Tibial nerve (tissue), 4 donors: ENCODE data around the gene ZBTB43. TPM values are rescaled to one million over a fixed set of nuclear protein-coding genes. Genes with fewer than 3 reads are reported as not detected.
"Not testable (repeated sequence)": the region's sequence is repeated elsewhere in the genome, so short reads cannot be mapped to it uniquely, and the experiment has no call there.

ENCODE experiments used
- DNase-seq, 2 donors: peaks; one replicate each; pipeline ENCODE4 v3.0.0-alpha.2; 2019; ENCODE audit warnings: low spot score in 2 of 2
- H3K27ac ChIP-seq, 4 donors: fragments of 200-600 bp; sonication (generic) in 3 of 4; one replicate each; pipeline ENCODE4 v1.5.1; 2017 to 2019; ENCODE audit warnings: mild to moderate bottlenecking in 1 of 4
- H3K27me3 ChIP-seq, 2 donors: fragments of 200-600 bp; sonication (generic) in 1 of 2; one replicate each; pipeline versions ENCODE4 v1.5.1 to v1.6.0; 2017 to 2019
- H3K36me3 ChIP-seq, 3 donors: fragments of 200-600 bp; sonication (generic); one replicate each; pipeline ENCODE4 v1.5.1; 2018 to 2019
- H3K4me1 ChIP-seq, 4 donors: fragments of 200-600 bp; sonication (generic) in 3 of 4; one replicate each; pipeline ENCODE4 v1.5.1; 2017 to 2019
- H3K4me3 ChIP-seq, 4 donors: fragments of 200-600 bp; sonication (generic) in 3 of 4; one replicate each; pipeline ENCODE4 v1.5.1; 2017 to 2019; ENCODE audit warnings: mild to moderate bottlenecking in 1 of 4, moderate library complexity in 1 of 4
- H3K9me3 ChIP-seq, 4 donors: fragments of 200-600 bp; sonication (generic) in 3 of 4; one replicate each; pipeline ENCODE4 v1.5.1; 2017 to 2019
- EP300 ChIP-seq, 2 donors: sonication (generic); formaldehyde crosslinking; IDR thresholded peaks; one replicate each; pipeline ENCODE4 v1.6.1; 2017; ENCODE audit warnings: antibody characterized with exemption in 2 of 2, mild to moderate bottlenecking in 1 of 2
- POLR2A ChIP-seq, 2 donors: fragments of 450-650 bp; IDR thresholded peaks; one replicate each; pipeline ENCODE4 v1.6.1; 2017; ENCODE audit warnings: antibody characterized with exemption in 2 of 2, mild to moderate bottlenecking in 2 of 2, moderate library complexity in 2 of 2
- WGBS, 2 donors: methylation state at CpG; one replicate each; pipeline ENCODE4 v1.1.5; 2018; 5-methylcytosine and 5-hydroxymethylcytosine counted together
- total RNA-seq, 4 donors: library from RNA; depleted of rRNA; stranded (reverse); fragments of >200 nt; gene quantifications; one replicate each; pipeline ENCODE4 v1.1.0, GENCODE V29; 2016
- TF ChIP-seq, protein P1 (sequence below), 5 experiments: fragments of 200-600 bp in 3 of 5; fragments of 450-650 bp in 2 of 5; sonication (generic) in 3 of 5; IDR thresholded peaks; one replicate each; pipeline ENCODE4 v1.5.1; 2016 to 2019; ENCODE audit warnings: antibody characterized with exemption in 5 of 5, mild to moderate bottlenecking in 3 of 5, moderate library complexity in 2 of 5

The ZBTB43 gene
- total RNA-seq, 4 donors from 2014 or later = 6.0 to 10.4 (median 9.4) TPM

- 43 to 71% methylated on average over 1 of the region's 1 CpG for WGBS, 2 donors
Measured at GRCh38 chr9:126783949-126784348, 20.9 kb upstream of the ZBTB43 start.

GRCh38 chr9:126784401-126784800 lies 20.4 kb upstream of the ZBTB43 start:
- DNase-seq = no peak
- no peak for TF ChIP-seq EP300 (IDR thresholded peaks at IDR 0.05)
- peaks cover 0 to 8% (median 0%) of the 10 kb centered on the region in 4 donors for H3K4me1 ChIP-seq
- peaks cover 0 to 41% of the 10 kb centered on the region in 2 donors for H3K27me3 ChIP-seq
- no peaks in the 10 kb centered on the region for H3K9me3 ChIP-seq
- no peaks in the 10 kb centered on the region for H3K36me3 ChIP-seq
- H3K4me3 ChIP-seq = no peak overlapping the region
- WGBS, 2 donors = 85 to 92% methylated on average over 11 of the region's 11 CpGs
- no peak overlapping the region for H3K27ac ChIP-seq

More at GRCh38 chr9:126783949-126784348, 20.9 kb upstream of the ZBTB43 start:
- no peak for DNase-seq
- H3K27me3 ChIP-seq = peaks cover 0 to 46% of the 10 kb centered on the region in 2 donors
- no peak for TF ChIP-seq EP300 (IDR thresholded peaks at IDR 0.05)
- no peak for TF ChIP-seq POLR2A (IDR thresholded peaks at IDR 0.05)
- H3K4me3 ChIP-seq = no peak overlapping the region
- H3K36me3 ChIP-seq = no peaks in the 10 kb centered on the region
- H3K27ac ChIP-seq = no peak overlapping the region
- no peaks in the 10 kb centered on the region for H3K9me3 ChIP-seq
- H3K4me1 ChIP-seq = peaks cover 0 to 8% (median 0%) of the 10 kb centered on the region in 4 donors

- 77 to 81% methylated on average over 6 of the region's 6 CpGs for WGBS, 2 donors
- not testable (repeated sequence) for H3K27ac ChIP-seq, H3K36me3 ChIP-seq, H3K4me1 ChIP-seq, DNase-seq, H3K9me3 ChIP-seq, H3K4me3 ChIP-seq
- H3K27me3 ChIP-seq = peaks cover 0 to 37% of the 10 kb centered on the region in 2 donors
Measured at GRCh38 chr9:126784841-126785240, 20.0 kb upstream of the ZBTB43 start.

DNA sequence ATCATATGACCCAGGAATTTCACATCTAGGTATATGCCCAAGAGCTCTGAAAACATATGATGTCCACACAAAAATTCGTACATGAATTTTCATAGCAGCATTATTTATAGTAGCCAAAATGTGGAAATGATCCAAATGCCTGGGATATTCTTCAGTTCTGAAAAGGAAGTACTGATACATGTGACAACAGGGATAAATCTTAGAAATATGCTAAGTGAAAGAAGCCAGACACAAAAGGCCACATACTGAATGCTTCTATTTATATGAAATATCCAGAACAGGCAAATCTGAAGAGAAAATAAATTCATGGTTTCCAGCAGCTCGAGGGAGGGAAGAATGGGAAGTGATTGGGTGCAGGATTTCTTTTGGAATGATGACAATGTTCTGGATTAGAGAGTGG lies 16.8 kb upstream of the ZBTB43 start:
- H3K27ac ChIP-seq = no peak overlapping the region
- peaks cover 0 to 30% of the 10 kb centered on the region in 2 donors for H3K27me3 ChIP-seq
- TF ChIP-seq, protein P1, sequence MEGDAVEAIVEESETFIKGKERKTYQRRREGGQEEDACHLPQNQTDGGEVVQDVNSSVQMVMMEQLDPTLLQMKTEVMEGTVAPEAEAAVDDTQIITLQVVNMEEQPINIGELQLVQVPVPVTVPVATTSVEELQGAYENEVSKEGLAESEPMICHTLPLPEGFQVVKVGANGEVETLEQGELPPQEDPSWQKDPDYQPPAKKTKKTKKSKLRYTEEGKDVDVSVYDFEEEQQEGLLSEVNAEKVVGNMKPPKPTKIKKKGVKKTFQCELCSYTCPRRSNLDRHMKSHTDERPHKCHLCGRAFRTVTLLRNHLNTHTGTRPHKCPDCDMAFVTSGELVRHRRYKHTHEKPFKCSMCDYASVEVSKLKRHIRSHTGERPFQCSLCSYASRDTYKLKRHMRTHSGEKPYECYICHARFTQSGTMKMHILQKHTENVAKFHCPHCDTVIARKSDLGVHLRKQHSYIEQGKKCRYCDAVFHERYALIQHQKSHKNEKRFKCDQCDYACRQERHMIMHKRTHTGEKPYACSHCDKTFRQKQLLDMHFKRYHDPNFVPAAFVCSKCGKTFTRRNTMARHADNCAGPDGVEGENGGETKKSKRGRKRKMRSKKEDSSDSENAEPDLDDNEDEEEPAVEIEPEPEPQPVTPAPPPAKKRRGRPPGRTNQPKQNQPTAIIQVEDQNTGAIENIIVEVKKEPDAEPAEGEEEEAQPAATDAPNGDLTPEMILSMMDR (IDR thresholded peaks at IDR 0.05) = no peak
- TF ChIP-seq EP300 (IDR thresholded peaks at IDR 0.05) = no peak
- no peak for TF ChIP-seq POLR2A (IDR thresholded peaks at IDR 0.05)
- WGBS, 2 donors = 10 to 15% methylated on average over 2 of the region's 2 CpGs
- H3K4me3 ChIP-seq = no peak overlapping the region
- H3K4me1 ChIP-seq = no peaks in the 10 kb centered on the region
- DNase-seq = no peak
- H3K36me3 ChIP-seq = no peaks in the 10 kb centered on the region
- H3K9me3 ChIP-seq = no peaks in the 10 kb centered on the region

DNA sequence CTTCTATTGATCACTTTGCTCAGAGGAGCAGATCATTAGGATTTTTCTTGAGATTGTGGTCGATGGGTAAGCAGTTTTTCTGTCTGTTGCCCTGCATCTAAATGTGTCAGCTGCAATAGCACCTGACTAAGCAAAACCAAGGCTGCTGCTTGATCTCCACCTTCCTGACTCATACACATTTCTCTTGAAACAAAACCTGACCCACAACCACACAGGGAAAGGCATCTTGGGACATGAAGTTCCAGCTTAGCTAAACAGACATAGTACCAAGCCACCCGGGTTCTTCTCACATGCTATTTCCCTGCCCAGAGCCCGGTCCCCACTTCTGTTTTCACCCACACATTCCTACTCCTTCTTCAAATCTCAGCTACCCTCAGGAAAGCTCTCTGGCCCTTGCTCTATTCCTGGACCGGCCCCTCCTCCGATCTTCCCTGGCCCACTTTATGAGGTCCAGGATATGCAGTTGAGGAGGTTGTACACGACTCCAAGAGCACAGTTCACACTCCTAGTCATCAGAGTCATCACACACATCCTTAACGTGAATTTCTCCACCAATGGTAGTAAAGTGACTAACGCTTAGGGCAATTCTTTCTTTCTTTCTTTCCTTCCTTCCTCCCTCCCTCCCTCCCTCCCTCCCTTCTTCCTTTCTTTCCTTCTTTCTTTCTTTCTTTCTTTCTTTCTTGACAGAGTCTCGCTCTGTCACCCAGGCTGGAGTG lies 16.0 kb upstream of the ZBTB43 start:
- H3K9me3 ChIP-seq = no peaks in the 10 kb centered on the region
- H3K36me3 ChIP-seq = no peaks in the 10 kb centered on the region
- H3K4me3 ChIP-seq = no peak overlapping the region
- H3K4me1 ChIP-seq = no peaks in the 10 kb centered on the region
- no peak overlapping the region for H3K27ac ChIP-seq
- 67 to 70% methylated on average over 9 of the region's 9 CpGs for WGBS, 2 donors
- H3K27me3 ChIP-seq = peaks cover 0 to 33% of the 10 kb centered on the region in 2 donors
- no peak for DNase-seq
- TF ChIP-seq, protein P1 (IDR thresholded peaks at IDR 0.05) = no peak
- TF ChIP-seq EP300 (IDR thresholded peaks at IDR 0.05) (no peak), POLR2A (IDR thresholded peaks at IDR 0.05) (no peak)

DNA sequence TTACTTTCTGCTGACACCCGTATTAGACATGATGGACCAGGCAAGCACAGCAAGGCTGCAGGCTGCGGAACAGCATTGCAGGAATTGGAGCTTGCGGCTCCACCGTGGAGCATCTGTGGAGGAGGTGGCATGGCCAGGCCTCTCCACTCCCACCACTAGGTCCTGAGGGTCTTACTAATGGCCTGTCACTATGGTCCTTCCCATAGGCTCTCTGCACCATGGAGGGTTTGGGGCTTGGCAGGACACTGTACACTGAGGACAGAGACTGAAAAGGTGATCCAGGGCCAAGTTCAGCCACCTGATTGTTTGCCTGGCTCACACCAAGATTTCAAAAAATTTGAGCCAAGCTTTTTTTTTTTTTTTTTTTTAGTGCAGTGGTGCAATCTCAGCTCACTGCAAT lies 14.3 kb upstream of the ZBTB43 start:
- Histone ChIP-seq H3K36me3 (no peaks in the 10 kb centered on the region), H3K9me3 (peaks cover 0 to under 1% (median 0%) of the 10 kb centered on the region in 4 donors), H3K4me1 (no peaks in the 10 kb centered on the region), H3K27me3 (peaks cover 0 to 40% of the 10 kb centered on the region in 2 donors), H3K4me3 (no peak overlapping the region), H3K27ac (no peak overlapping the region)
- 82 to 88% methylated on average over 4 of the region's 4 CpGs for WGBS, 2 donors
- TF ChIP-seq POLR2A (IDR thresholded peaks at IDR 0.05) (no peak), EP300 (IDR thresholded peaks at IDR 0.05) (no peak)
- TF ChIP-seq, protein P1 (IDR thresholded peaks at IDR 0.05) = no peak
- no peak for DNase-seq
